Fibroblast of skin of right biceps (primary cell): Measurements from ENCODE around the gene ZFAND3.
A peak's percentile ranks its signal among the peaks of the same experiment; 100 is the strongest.

Experiments used
- DNase-seq: peaks from one replicate; pipeline ENCODE4 v3.0.0-alpha.2; 2013

The ZFAND3 gene

GRCh38 chr6:38055203-38055589, 235.7 kb downstream of the ZFAND3 start:
- no peak for DNase-seq

GRCh38 chr6:38056361-38056760, 236.8 kb downstream of the ZFAND3 start:
- no peak for DNase-seq

DNA sequence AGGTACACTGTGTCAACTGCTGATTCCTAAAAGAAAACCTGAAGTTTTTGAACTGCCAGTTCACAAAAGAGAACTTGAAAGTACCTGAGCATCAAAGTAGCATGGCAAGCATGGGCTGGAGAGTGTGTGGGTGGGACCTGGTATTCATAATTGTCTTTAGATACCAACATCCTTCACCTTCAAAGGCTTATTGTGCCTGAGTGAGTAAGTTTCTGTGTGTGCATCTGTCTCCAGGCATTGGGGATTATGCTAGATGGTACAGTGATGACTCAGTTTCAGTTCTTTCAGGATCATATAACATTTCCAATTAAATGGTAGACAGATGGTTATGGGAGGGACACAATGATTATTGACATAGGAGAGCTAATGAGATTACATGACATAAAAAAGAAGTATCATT, 238.5 kb downstream of the ZFAND3 start:
- peak; percentile 58 for DNase-seq

DNA sequence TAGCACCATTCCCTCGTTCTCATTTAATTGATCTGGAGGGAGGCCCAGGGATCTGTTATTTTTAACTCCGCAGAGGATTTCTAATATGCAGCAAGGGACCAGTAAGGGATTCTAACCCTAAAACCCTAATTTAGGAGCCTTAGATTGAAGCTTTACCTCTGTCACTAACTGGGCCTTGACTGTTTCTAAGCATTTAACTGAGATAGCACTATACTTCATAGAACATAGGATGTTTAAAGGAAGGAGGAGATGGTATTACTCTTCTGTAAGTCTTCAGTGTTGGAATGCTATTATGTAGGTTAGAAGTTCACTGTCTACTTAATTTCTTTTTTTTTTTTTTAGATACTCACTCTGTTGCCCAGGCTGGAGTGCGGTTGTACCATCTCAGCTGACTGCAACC, 242.5 kb downstream of the ZFAND3 start:
- DNase-seq: no peak

GRCh38 chr6:38063973-38064372, 244.4 kb downstream of the ZFAND3 start:
- DNase-seq: no peak

DNA sequence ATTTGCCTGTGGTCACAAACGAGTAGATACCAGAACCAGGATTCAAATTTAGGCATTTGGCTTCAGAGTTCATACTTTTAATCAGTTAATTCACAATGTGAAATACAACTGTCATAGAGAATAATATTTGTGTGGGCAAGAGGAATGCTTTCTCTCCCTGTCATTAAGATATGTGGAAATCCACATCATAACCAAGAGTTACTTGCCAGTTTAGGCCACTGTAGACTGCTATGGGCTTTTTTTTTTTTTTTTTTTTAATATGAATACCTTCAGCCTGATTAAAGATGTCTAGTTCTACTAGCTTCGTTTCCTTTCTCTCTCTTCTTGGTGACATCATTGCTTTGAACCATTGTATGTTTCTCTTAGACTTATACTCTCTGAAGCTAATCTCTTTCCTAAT, 244.9 kb downstream of the ZFAND3 start:
- peak; percentile 10 for DNase-seq

GRCh38 chr6:38065734-38066305, 246.3 kb downstream of the ZFAND3 start:
- DNase-seq: no peak

GRCh38 chr6:38067263-38067980, 247.9 kb downstream of the ZFAND3 start:
- no peak for DNase-seq

DNA sequence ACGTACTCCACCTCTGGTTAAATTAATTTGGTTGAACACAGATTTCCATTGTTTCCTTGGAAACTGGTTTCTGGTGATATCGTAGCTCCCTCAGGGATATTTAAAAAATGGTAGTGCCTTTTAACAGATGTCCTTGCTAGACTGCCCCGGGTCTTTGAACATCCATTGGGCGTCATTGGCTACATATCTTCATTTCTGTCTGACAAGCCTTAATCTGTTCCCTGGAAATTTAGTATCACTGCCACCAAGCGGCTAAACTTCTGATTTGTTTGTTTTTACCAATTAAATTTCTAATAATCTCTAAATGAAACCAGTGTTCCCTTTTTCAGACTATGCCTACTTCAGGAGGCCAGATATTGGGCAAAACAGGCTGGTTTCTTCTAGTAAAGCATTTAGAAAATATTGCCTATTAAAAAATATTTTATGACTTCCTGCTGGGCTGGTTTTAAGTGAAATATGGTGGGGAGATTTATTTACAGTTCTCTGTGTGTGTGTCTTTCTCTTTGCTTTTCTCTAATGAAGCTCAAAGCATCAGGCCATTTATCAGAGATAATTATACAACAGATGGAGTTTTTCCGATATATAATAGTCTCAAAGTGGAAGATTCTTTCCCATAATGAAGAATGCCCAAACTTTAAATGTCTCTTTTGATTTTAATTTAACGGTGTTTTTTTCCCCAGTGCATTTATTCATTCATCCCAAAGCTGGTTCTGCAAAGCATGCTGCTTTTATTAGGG, 249.5 kb downstream of the ZFAND3 start:
- DNase-seq: peak; percentile 10

DNA sequence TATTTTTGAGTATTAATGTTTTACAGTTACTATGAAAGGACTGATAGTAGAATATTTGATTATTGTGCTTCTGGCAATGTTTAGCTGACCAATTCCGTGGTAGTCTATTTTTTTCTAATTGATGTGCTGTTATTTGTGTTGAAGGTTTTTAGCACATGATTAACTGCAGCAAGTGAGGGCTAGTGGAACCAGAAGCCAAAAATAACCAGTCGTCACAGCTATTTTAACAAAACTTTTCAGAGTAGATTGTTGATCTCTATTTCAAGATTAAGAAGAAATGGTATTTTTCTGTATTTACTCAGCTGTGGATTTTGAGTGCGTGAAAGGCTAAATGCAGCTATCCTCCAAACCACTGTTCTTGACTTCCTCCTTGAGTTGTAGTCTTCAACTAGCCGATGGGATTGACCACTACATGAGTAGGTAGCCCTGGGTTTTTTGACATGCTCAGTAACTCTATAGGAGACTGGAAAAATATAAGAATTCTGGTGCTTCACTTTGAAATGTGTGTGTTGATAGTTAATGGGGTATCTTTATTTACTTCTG, 258.0 kb downstream of the ZFAND3 start:
- DNase-seq: no peak

GRCh38 chr6:38078671-38079070, 259.1 kb downstream of the ZFAND3 start:
- no peak for DNase-seq

DNA sequence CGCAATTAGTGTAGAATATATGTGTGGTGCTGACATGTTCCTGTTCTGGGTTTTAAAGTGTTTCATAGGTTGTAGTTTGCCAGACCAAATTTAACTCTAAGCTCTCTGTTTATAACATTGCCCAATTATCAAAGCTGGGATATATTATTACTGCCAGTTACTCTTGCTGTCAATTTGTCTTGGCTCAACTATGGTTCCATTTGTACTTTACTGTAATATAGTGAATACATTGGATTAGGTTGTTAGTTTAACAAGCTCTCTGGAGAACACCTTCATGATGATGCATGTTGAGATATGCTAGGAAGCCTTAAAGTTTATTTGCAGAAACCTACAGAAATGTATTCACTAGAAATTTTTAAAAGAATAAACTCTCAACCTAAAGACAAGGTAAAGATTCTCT, 259.6 kb downstream of the ZFAND3 start:
- DNase-seq: no peak

- DNase-seq: no peak
These were observed 260.0 kb downstream of the ZFAND3 start for GRCh38 chr6:38079537-38079936.

- peak; percentile 35 for DNase-seq
These were observed 260.8 kb downstream of the ZFAND3 start for GRCh38 chr6:38080360-38080759.

GRCh38 chr6:38080889-38081288, 261.4 kb downstream of the ZFAND3 start:
- DNase-seq: peak; percentile 24

GRCh38 chr6:38085031-38085430, 265.5 kb downstream of the ZFAND3 start:
- DNase-seq: no peak

DNA sequence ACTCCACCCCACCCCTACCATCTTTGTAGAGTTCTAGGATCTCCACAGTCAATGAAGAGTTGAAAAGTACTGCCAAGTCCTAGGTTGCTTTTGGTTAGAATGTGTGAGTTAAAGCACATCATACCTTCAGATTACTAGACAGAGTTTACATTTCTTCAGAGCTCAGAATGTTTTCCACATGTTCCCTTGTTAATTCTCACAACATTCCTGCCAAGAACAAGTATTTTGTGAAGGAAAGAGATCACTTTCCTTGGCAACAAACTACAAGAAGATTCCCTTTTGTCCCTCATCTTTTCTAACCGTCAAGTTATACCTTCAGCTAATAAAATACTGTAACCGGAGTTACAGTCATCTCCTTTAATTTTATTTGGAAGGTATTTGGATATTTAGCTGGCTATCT, 266.8 kb downstream of the ZFAND3 start:
- no peak for DNase-seq

DNA sequence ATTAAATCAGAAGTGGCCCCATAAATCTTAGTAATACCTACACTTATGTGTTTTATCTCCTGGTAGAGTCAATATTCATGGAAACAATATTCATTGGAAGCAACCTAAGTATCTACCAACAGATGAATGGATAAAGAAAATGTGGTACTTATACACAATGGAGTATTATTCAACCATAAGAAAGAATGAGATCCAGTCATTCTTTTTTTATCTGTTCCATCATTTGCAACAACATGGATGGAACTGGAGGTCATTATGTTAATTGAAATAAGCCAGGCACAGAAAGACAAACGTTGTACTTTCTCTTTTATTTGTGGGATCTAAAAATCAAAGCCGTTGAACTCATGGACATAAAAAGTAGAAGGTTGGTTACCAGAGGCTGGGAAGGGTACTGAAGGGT, 268.5 kb downstream of the ZFAND3 start:
- DNase-seq: no peak

DNA sequence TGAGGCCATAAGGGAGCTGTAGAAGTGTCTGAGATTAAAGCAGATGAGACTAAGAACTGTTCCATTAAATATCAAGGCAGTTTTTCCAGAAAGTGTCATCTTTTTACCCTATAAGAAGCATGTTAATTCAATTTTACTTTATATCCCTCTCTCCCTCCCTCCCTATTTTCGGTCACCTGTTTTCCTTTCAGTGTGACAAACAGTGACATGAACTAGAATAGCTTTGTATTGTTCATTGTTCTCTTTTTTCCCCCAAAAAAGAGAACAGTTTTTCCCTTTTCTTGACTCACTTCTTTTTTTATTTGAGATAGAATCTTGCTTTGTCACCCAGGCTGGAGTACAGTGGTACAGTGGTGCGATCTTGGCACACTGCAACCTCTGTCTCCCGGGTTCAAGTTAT, 269.3 kb downstream of the ZFAND3 start:
- DNase-seq: no peak

DNA sequence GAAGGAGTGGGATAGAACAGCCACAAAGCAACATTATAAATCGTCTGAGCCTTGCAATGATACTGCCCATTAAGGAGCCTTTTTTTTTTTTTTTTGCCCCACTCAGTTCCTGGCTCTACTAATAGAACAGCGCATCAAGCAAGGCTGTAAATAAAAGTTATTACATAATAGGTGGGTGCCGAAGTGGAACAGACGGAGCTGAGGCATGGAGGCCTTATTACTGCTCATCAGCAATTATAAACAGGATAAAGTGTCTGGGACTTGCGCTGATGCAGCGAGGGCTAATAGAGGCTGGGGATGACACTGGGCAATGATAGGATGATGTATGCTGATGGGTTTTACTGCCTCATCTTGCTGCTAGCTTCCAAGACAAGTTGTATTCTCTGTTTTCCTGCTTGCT, 272.1 kb downstream of the ZFAND3 start:
- no peak for DNase-seq

DNA sequence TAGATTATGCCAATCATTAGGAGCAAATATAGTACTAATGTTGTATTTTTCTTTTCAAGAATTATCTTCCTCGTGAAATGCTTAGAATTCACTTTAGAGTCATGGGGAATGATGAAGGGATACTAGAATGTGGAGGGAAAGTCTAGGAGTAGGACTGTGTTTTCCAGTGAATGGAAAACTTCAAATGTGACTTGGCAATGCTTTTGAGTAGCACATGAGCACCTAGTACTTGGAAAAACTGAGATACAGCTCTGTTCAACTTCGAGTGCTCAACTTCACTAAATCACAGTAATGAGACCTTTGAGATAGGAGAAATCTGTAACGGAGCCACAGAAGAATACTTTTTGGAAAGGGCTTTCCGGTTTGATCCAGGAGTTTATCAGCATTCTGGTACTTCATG, 272.9 kb downstream of the ZFAND3 start:
- no peak for DNase-seq

- no peak for DNase-seq
These were observed 273.4 kb downstream of the ZFAND3 start for GRCh38 chr6:38092964-38093363.

- peak; percentile 71 for DNase-seq
These were observed 275.5 kb downstream of the ZFAND3 start for GRCh38 chr6:38095054-38095453.

GRCh38 chr6:38099221-38099620, 279.7 kb downstream of the ZFAND3 start:
- DNase-seq: no peak
